HG02938 (cell line): Measurements from ENCODE around the gene GK.
"Not testable (repeated sequence)": the region's sequence is repeated elsewhere in the genome, so short reads cannot be mapped to it uniquely, and the experiment has no call there.

Experiments
- ATAC-seq: cut with Tn5 transposase; IDR thresholded peaks from one replicate; pipeline ENCODE4 v1.9.1; 2021; ENCODE audit warnings: mild to moderate bottlenecking, moderate library complexity; ENCODE audit not compliant: unreplicated experiment

GK gene

DNA sequence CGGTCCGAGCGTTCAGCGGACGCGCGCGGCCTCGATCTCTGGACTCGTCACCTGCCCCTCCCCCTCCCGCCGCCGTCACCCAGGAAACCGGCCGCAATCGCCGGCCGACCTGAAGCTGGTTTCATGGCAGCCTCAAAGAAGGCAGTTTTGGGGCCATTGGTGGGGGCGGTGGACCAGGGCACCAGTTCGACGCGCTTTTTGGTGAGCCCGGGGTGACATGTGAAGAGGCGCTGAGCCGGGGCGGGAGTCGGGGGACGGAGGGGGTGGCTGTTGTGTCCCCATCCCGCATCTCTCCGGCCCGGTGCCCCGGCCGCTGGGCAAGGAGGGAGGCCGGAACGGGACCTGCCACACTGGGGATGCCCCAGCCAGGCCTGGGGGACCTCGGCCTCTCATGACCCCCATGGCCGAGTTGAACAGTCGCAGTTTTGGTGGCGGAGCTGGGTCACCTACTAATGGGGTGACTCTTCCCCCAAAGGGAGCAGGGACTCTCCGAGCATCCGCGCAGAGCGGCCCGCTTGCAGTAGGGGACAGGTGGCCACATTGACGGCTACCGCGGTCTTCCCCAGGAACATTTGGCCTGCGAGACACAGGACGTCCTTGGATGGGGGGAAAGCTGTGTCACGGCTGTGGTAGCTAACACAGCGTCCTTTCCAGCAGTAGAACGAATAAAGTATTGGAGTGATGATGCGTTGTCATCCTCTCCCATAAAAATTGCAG lies at the start of gene GK:
Gene GK (plus strand): TSS at position 9 of the 717 bp plus-strand sequence. CDS start 115 bp downstream, at position 124.
- peak; percentile 14 for ATAC-seq

DNA sequence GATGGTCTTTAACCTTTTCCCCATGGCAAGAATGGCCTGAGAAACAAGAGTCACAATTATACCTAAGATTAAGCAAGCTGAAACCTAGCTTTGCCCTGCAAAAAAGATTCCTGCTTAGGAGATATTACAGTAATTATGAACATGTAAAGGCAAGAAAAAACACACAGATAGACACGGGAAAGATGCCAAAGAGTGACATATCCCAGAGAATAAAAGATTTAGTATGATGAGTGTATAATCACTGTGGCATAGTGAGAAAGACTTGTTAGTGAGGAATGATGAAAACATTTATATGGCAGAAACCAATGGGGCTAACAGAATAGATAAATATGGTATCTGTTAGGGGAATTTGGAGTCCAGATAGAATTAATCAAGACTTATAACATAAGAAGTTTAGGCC lies 46.1 kb upstream of the GK start:
- ATAC-seq: no peak

DNA sequence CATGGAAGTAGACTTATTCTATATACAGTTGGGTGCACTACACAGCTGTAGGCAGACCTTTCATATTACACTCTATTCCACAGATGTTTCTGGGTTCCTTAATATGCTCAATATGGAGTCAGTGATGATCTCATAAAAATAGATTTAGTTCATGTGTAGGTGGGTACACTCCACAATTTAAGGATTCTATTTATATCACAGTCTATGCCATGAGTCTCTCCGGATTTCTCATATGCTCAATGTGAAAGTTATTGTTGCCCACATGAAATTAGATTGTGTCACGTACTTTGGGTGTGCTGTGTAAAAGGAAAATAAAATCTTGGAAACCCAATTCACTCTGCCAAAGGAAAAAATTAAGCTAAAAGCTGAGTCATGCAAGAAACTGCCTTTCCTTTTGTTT lies 43.2 kb upstream of the GK start:
- no peak for ATAC-seq

DNA sequence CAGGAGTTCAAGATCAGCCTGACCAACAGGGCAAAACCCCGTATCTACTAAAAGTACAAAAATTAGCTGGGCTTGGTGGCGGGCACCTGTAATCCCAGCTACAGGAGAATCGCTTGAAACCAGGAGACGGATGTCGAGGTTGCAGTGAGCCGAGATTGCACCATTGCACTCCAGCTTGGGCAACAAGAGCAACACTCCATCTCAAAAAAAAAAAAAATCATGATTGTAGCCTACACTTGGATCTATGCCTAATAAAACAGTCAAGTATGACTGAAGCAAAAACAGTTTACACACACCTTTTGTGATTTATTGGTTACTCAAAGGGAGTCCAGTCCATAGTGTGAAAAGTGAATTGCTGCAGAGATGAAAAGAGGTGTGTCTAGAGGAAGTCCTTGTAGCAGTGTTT lies 41.0 kb upstream of the GK start:
- no peak for ATAC-seq

DNA sequence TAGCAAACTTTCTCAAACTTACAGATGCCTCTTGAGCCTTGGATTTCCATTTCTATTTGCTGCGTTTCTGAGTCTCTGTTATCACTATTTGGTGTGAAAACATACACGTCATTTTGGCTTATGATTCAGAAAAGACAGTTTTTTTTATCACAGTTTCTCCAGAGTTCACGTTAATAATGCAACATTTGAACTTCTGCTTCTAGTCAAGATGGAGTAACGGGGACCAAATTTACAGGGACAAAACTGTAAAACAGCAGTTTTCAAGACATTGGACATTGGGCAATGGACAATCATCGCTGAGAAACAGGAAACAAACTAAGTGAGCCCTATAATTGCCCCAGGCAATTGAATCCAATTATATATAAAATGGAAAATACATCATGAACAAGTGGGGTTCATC lies 39.5 kb upstream of the GK start:
- no peak for ATAC-seq

DNA sequence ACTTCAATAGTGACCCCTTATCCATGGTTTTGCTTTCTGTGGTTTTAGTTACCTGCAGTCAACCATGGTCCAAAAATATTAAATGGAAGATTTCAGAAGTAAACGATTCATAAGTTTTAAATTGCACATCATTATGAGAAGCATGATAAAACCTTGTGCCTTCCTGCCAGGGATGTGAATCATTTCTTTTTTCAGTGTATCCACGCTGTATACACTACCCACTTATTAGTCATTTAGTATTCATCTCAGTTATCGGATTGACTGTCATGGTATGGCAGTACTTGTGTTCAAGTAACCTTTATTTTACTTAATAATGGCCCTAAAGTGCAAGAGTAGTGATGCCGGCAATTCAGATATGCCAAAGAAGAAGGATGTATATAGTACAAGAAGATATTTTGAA lies 38.0 kb upstream of the GK start:
- ATAC-seq: no peak

DNA sequence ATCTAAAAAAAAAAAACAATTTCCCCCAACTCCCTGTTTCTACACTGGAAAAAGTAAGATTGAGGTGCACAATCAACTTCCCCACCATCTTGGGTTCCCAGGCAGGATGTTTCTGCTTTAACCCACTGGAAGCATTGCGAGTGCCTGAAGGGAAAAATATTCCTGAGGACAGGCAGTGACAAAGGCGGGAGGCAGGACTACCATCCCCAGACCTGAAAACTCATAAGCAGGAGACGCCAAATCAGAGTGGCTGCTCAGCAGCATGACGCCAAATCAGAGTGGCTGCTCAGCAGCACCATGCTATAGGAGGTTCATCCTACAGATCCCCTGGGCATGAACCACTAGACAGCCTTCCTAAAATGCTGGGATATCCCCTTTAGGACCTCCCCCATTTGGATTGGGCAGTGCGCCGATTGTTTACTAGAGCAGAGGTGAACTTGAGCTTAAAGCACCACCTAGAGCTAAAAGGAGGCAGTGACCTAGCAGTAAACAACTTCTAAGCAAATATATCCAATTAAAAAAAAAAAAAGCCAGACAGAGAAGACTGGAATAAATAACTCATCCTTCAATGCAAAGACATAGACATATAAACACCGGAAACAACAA lies 35.0 kb upstream of the GK start:
- no peak for ATAC-seq

DNA sequence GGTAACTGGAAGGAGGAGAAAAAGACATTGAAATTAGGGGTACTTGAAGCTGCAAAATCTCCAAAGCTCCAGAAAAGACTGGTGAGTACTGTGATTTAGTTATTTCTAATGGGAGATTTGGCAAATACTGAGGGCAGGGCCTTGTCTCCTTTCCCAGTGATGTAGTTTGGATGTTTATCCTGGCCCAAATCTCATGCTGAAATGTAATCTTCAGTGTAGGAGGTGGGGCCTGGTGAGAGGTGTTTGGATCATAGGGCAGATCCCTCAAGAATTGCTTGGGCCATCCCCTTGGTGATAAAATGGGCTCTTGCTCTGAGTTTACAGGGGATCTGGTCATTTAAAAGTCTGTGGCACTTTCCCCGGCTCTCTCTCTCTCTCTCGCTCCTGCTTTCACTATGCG lies 33.1 kb upstream of the GK start:
- no peak for ATAC-seq

DNA sequence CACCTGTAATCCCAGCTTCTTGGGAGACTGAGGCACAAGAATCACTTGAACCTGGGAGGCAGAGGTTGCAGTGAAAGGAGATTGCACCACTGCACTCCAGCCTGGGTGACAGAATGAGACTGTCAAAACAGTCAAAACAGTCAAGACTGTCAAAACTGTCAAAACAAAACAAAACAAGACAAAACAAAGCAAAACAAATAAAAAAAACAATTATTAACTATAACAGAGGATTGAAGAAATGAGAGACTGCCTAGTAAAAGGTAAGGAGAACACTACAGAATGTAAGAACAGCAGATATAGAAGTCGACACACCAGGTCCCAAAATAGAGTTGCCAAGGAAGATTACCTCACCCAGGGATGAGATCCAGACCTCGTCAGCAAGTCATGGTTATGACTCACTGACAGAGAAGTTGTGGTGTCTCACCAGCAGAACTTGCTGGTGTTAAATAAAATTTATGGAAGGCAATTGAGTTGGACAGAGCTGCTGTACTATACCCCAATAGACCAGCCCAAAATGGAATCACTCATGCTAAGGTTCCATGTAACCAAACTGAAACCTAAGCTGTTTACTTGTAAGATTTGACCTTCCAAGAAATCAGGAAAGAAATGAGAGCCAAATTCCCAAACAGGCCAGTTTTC lies 32.1 kb upstream of the GK start:
- ATAC-seq: no peak

DNA sequence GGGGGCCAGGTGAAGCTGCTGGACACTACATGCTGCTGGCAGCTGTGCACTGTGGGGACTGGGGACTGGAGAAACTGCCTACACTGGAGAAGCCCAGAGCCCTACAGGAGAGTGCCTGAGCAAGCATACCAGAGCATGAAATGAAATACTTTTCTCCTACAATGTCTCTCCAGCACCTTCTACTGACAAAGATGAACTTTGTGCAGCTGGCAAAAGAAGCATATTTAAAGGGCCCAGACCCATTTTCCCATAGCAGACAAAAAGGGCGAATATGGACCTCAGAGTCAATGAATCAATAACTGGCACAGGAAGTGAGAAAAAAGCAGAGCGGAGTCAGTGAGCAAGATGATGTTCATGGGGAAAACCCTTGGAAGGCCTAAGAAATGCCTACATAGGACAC lies 30.9 kb upstream of the GK start:
- ATAC-seq: no peak

DNA sequence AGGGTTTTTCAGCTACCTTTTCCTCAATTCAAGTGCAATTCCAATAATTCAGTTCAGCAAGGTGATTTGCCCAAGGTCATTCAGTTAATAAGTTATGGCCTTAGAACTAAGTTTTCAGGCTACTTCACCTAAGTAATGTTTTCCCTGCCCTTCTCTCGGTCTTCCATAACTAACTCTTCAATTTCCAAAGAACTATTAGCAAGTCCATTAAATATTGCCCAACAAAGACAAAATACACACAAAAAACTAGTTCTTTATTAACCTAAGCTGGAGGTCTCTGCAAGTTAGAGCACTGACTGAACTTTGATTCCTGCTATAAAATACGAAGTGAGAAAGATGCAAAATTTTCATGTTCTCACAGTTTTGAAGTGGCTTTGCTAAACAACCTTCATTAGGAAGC lies 26.8 kb upstream of the GK start:
- ATAC-seq: no peak

DNA sequence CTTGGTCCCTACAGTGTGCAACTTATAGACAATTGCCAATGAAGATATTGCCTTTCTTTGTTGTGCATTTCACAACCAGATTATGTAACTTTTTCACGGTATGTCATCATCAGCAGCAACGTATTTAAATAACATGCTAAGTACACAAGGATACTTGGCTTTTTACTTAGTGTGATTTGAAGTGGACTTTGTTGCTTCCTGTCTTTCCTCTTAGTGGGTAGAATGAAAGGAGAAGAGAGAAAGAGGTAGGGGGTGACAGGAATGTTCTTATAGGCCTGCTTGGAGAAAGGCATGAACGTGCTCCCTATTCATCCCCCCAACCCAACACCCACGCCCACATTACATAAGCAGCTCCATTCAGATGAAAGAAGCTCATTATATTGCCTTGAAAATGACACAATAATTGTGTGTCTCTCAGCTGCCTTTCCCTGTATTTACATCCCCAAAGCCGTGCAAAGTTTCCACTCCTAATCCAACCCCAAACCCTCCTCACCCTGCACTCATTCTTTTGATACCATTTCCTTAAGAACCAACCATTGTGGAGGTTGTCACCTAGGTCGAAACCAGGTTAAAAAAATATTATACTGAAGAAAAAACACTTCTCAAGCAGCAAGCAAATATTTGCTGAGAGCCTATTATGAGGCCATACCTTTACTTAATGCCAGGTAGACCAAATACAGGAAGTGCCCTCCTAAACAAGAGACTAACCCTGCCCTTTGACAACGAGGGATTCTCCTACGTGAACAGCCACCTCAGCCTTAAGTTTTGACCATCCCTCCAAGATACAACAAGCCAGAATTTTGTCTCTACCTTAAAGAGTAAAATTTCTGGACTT lies 25.2 kb upstream of the GK start:
- no peak for ATAC-seq

DNA sequence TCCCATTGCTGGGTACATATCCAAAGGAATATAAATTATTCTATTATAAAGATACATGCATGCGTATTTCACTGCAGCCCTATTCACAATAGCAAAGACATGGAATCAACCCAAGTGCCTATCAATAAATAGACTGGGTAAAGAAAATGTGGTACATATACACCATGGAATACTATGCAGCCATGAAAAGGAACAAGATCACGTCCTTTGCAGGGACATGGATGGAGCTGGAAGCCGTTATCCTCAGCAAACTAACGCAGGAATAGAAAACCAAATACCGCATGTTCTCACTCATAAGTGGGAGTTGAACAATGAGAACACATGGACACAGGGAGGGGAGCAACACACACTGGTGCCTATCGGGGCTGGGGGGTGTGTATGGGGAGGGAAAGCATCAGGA lies 19.2 kb upstream of the GK start:
- ATAC-seq: not testable (repeated sequence)

DNA sequence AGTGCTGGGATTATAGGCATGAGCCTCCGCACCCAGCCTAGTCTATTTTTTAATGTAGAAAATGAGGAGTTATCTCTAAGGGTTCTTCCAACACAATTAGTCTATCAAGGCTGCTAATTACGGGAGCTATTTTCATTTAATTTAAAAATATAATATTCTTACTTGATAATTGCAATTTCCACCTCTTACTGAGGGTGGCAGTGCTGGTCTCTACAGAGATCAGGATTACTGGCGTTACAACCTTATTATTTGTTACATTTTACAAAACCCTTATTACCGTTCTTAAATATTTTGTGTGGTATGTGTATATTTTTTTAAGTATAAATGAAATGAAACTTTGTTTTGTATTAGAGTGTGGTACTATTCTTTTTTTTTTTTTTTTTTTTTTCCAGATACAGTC lies 17.6 kb upstream of the GK start:
- ATAC-seq: no peak

DNA sequence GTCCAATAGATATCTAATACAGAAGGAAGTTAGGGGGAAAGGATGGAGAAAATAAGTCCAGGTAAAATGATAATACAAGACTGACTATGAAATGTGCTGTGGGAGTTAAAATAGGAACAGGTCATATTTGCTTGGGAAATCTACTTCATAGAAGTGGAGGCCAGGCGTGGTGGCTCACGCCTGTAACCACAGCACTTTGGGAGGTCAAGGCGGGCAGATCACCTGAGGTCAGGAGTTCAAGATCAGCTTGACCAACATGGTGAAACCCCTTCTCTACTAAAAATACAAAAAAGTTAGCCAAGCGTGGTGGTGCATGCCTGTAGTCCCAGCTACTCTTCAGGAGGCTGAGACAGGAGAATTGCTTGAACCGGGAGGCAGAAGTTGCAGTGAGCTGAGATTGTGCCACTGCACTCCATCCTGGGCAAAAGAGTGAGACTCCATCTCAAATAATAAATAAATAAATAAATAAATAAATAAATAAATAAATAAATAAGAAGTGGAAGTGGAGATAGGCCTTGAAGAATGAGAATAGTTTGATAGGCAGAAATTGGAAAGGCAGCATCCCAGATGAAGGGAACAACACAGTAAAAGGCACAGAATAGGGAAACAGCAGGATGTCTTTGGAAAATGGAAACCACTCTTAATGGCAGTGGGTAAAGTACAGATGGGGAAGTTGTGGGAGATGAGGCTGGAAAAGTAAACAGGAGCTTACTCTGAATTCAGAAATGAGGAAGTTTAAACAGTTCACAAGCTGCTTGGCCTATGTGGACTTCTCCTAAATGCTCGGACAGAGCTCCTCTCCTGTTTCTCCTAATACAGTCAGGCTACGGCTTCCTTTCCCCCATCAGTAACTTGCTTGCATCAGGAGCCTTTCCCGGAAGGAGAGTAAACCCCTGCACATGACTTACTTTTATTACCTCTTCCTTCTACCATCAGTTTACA lies 15.1 kb upstream of the GK start:
- no peak for ATAC-seq

DNA sequence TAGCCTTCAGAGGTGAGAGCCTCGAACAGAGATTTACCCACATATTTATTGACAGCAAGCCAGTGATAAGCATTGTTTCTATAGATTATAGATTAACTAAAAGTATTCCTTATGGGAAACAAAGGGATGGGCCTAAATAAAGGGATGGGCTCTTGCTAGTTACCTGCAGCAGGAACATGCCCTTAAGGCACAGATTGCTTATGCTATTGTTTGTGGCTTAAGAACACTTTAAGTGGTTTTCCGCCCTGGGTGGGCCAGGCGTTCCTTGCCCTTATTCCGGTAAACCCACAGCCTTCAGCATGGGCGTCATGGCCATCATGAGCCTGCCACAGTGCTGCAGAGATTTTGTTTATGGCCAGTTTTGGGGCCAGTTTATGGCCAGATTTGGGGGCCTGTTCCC lies 13.5 kb upstream of the GK start:
- not testable (repeated sequence) for ATAC-seq

DNA sequence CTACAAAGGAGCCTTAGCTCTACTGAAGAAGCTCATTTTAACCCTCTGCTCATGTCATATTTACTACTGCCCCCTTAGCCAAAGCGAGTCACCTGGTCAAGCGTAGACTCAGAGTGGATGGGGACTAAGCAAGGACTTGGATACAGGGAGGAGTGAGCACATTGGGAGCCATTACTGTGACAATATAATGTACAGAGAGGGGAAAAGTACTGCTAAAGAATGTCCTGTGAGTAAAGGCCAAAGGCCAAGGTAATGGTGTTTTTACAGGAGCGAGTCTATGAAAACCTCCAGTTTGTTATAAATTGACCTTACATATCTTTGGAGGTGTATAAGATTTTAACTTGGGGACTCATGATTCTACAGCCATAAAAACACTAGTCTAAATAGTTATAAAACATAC lies 10.6 kb upstream of the GK start:
- ATAC-seq: no peak

DNA sequence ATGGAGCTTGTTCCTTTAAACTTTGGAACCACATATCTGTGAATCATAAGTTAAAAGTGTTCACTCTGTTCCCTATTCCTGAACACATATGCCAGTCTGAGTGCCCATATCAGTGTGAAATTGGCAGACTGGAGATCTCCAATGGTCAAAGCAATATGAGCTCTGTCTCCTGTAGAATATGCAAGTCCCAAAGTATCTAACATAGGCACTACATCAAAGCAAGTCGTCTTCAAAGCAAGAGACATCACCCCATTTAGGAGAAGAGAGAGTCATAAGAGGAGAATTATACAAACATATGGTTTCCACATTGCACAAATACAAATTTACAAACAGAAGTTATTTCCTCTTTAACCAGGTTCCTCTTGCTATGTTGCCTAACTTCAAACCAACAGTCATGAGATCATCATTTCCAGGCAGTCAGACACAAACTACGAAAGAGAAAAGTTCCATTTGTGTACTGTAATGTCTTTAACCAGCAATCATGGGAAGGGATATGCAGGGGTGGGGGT lies 9.9 kb upstream of the GK start:
- ATAC-seq: no peak

DNA sequence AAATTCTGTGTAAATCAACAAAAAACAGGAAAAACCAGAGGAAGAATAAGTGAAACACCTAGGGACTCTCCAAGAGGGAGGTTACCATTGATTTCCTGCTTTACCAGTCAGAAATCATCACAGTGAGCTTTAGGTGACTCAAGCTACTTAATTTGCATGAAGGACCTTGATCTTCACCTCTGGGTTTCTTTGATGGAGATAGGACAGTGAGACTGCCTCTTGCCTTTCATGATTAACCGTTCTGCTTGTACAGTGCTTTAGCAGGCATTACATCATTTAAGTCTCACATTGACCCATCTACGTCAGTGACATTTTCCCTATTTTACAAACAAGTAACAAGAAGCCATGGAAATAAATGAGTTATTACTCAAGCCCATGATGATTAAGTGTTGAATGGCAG lies 3.4 kb upstream of the GK start:
- peak; percentile 22 for ATAC-seq
